DND-41 (cell line): ENCODE measurements around the gene CAPN5.

Experiments
- CTCF ChIP-seq: IDR thresholded peaks from 2 replicates; pipeline ENCODE4 v1.5.1; 2012; ENCODE audit warnings: borderline replicate concordance, low read length, moderate library complexity, mild to moderate bottlenecking; ENCODE audit not compliant: poor library complexity, severe bottlenecking; ENCODE audit errors: extremely low read depth
- EZH2 ChIP-seq: IDR thresholded peaks from 3 replicates; pipeline ENCODE4 v1.6.1; 2012; ENCODE audit warnings: borderline replicate concordance, low read depth, mild to moderate bottlenecking, moderate library complexity, low read length, inconsistent platforms; ENCODE audit not compliant: severe bottlenecking

DNA sequence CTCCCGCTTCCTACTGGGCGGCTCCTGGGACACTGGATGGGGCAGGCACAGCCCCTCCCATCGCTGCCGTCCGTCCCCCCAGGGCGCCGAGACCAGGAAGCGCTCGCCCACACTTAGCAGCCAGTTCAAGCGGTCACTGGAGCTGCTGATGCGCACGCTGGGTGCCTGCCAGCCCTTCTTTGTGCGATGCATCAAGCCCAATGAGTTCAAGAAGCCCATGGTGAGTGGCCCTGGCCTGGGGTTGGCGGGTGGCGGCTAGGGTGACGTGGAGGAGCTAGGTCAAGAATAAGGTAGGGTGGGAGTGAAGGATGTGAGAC is 105.9 kb downstream of the CAPN5 start:
- no peak for TF ChIP-seq EZH2
- TF ChIP-seq CTCF = no peak
